Dorsolateral prefrontal cortex (tissue), 118 donors: ENCODE data around the gene AP5Z1. TPM values are rescaled to one million over a fixed set of nuclear protein-coding genes. Genes with fewer than 3 reads are reported as not detected.

Source experiments
- microRNA-seq, 43 experiments: library from miRNA; unstranded; fragments of <30 nt; microRNA quantifications; one replicate each; pipeline ENCODE4 v1.2.0, GENCODE V29; 2022
- total RNA-seq, 120 experiments: library from RNA; stranded (reverse); gene quantifications; one replicate each; pipeline versions ENCODE4 v1.2.3 to v1.2.4, GENCODE V29; 2022

The AP5Z1 gene
- total RNA-seq, 120 experiments from 2014 or later: 24.1 to 55.6 (median 34.6) TPM

Small RNAs within 50 kb of the gene (microRNA-seq; reads per million reads assigned to microRNA genes)
- gene MIR4656: 0 to 0.99 (median 0) reads per million in 43 experiments

Other genes starting within 250 kb of the AP5Z1 start
- gene FOXK1, start 93.3 kb upstream of the AP5Z1 start, total RNA-seq: 10 to 100 TPM; 45.2 to 88.6 (median 58.7) TPM
- 1 to 10 TPM in 18 of 120 experiments, under 1 TPM in 102; 0.19 to 1.7 (median 0.60) TPM for gene PAPOLB, start 86.4 kb downstream of the AP5Z1 start, total RNA-seq
- 10 to 100 TPM in 57 of 120 experiments, 1 to 10 TPM in 63; 4.3 to 23.4 (median 9.7) TPM for gene RADIL, start 108.1 kb downstream of the AP5Z1 start, total RNA-seq
- gene MMD2, start 183.6 kb downstream of the AP5Z1 start, total RNA-seq: 10 to 100 TPM in 114 of 120 experiments, 1 to 10 TPM in 6; 6.7 to 59.0 (median 16.7) TPM